ENCODE measurements around the gene MCAT.

MCAT gene

GRCh38 chr22:43088984-43089717, 54.0 kb downstream of the MCAT start, which contains the start of gene TTLL1:
TSS of gene TTLL1 (minus strand) at chr22:43089391. CDS start at chr22:43075586, 13,805 bp downstream.
- peak; percentile 97 for DNase-seq

DNA sequence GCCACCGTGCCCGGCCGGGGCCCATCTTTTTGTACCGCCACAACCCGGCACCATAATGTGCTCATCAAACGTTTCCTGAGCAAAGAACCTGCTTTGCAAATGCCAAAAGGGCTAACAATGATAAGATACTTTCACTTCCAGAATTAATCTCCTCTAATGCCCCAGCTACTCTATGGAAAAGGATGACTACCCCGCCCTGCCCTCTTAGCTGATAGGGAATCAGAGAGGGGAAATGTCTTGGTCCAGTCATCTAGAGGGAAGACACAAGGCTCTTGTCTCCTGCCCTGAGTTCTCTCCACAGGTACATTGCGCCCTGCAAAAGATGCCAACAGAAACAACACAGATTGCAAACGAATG, 54.6 kb downstream of the MCAT start:
- DNase-seq, result no peak

DNA sequence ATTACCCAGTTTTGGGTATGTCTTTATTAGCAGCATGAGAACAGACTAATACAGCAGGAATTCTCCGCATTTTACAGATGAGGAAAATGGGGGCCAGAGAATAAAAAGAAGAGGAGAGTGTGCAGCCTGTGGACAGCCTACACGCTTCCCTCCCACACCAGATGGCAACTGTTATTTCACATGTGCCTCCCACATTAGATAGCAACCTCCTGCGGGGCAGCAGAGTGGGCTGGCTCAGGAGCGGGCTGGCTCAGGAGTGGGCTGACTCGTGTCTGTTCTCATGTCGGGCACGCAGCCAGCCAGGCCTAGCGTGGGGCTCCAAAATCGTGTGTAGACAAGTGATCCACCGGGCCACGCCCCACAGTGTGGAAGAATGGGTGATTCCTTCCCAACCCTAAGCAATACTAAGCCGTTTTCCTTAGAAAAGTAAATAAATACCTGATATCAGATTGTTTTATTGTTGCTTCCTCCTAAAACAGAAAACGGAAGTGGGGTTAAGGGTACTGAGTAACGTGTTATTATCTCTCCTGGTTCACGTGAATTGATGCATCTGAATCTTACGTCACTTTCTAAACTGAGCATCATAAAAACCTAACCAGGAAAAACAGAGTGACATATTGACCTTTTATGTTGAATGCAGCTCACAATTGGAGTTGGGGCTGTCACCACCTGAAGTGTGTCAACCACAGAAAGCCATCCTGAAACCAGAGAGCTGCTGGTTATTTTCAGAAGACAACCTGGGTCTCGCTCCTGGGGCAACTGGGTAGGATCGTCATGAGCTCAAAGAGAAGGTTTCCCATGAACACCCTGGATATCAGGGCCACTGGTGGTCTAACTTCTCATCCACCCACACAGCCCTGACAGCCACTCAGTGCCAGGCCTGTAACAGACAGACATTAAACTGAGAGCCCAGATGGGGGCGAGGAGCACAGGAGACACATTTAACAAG, 57.3 kb downstream of the MCAT start:
- DNase-seq, result no peak

Measured in NCI-H69 (cell line).